Fibroblast of lung (primary cell): ENCODE measurements around the gene ELFN1.

Experiments
- EZH2 ChIP-seq: IDR thresholded peaks from 2 replicates; pipeline ENCODE4 v1.5.1; 2012; ENCODE audit warnings: low read length, control low read depth, mild to moderate bottlenecking; ENCODE audit errors: missing control alignments
- TF ChIP-seq, protein P1 (sequence below), 2 donors: IDR thresholded peaks in 1 of 2; conservative IDR thresholded peaks in 1 of 2; 1 replicate in 1 of 2; 2 replicates in 1 of 2; pipeline ENCODE4 v1.5.1; 2011 to 2012; ENCODE audit warnings: low read length in 2 of 2, control low read depth in 1 of 2, inconsistent platforms in 1 of 2, low read depth in 1 of 2, mild to moderate bottlenecking in 1 of 2

DNA sequence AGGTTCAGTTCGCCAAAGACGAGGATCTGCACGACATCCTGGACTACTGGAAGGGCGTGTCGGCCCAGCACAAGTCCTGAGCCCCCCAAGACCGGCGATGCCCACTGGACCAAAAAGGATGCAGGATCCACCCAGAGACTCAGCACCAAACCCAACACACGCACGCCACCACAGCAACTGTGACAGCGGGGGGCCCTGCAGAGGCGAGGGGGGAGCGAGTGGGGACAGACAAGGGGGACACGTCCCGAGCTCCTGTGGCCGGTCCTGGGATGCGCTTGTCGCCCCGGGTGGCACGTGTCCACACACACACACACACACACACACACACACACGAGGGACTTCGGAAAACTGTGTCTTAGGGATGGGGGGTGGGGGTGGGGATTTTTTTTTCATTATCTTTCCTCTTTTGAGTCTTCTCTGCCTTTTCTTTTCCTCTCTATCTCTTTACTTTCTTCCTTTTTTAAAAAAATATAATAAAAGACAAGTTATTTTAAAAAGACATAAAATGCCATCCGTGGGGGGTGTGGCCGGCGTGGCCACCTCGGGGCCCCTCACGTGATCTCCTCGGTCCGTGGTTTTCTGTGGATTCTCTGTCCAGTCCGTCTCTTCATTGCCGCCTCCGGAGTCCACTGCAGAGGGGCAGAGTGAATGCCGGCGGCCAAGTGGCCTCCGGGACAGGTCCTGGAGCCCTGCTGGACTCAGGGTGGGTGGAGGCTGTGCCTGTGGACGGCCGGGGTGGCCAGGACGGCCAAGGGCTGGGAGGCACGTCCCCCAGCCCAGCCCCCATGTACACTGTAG, 77.1 kb downstream of the ELFN1 start:
- TF ChIP-seq, protein P1, sequence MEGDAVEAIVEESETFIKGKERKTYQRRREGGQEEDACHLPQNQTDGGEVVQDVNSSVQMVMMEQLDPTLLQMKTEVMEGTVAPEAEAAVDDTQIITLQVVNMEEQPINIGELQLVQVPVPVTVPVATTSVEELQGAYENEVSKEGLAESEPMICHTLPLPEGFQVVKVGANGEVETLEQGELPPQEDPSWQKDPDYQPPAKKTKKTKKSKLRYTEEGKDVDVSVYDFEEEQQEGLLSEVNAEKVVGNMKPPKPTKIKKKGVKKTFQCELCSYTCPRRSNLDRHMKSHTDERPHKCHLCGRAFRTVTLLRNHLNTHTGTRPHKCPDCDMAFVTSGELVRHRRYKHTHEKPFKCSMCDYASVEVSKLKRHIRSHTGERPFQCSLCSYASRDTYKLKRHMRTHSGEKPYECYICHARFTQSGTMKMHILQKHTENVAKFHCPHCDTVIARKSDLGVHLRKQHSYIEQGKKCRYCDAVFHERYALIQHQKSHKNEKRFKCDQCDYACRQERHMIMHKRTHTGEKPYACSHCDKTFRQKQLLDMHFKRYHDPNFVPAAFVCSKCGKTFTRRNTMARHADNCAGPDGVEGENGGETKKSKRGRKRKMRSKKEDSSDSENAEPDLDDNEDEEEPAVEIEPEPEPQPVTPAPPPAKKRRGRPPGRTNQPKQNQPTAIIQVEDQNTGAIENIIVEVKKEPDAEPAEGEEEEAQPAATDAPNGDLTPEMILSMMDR (conservative IDR thresholded peaks at IDR 0.05 in 1 of 2, IDR thresholded peaks at IDR 0.05 in 1 of 2; ENCODE audit: low read depth in 1 of 2, low read length in 2 of 2): no peak
- no peak for TF ChIP-seq EZH2
